Dendritic cell treated with granulocyte-macrophage colony-stimulating factor and Interleukin-4, amounts not matched to agents 40 ng/mL and 50 ng/mL, for 4 days (primary cell): ENCODE measurements around the gene GOLGA8K.
"Not testable (repeated sequence)": the region's sequence is repeated elsewhere in the genome, so short reads cannot be mapped to it uniquely, and the experiment has no call there.

ENCODE experiments used
- H3K27ac Mint-ChIP-seq: one replicate; pipeline ENCODE4 v1.8.0; 2022; ENCODE audit warnings: mild to moderate bottlenecking, mixed read lengths
- H3K27me3 Mint-ChIP-seq: one replicate; pipeline ENCODE4 v1.8.0; 2022; ENCODE audit warnings: mild to moderate bottlenecking, mixed read lengths
- H3K36me3 Mint-ChIP-seq: one replicate; pipeline ENCODE4 v1.8.0; 2022; ENCODE audit warnings: low read depth, mixed read lengths
- H3K4me1 Mint-ChIP-seq: one replicate; pipeline ENCODE4 v1.8.0; 2022; ENCODE audit warnings: low read depth, mixed read lengths
- H3K4me3 Mint-ChIP-seq: one replicate; pipeline ENCODE4 v1.8.0; 2022; ENCODE audit warnings: mild to moderate bottlenecking, moderate library complexity, mixed read lengths
- H3K9me3 Mint-ChIP-seq: one replicate; pipeline ENCODE4 v1.8.0; 2022; ENCODE audit warnings: mixed read lengths
- intact Hi-C: fragments of 100-400 bp; cut with micrococcal nuclease; formaldehyde crosslinking; loops from one replicate; pipeline ENCODE4 v1.15.0; 2022

The GOLGA8K gene

DNA sequence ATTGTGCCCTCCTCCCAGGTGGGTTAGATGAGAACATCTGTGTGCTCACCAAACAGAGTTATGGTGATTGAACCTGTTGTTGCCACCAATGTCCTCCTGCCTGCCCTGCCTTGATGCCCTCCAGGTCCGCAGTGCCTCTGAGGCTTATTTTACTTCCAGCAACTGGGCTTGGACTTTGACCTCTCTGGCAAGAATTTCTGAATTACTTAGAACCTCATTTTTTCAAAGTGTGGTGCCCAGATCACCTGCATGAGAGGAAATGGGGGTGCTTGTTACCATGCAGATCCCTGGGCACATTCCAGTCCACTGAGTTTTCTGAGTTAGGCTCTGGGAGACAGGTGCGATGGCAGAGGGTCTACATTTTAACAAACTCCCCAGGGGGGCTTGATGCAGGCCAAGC, 33.0 kb downstream of the GOLGA8K start:
- H3K27ac Mint-ChIP-seq, H3K36me3 Mint-ChIP-seq, intact Hi-C loops, H3K27me3 Mint-ChIP-seq, H3K9me3 Mint-ChIP-seq, H3K4me3 Mint-ChIP-seq, H3K4me1 Mint-ChIP-seq: not testable (repeated sequence)

DNA sequence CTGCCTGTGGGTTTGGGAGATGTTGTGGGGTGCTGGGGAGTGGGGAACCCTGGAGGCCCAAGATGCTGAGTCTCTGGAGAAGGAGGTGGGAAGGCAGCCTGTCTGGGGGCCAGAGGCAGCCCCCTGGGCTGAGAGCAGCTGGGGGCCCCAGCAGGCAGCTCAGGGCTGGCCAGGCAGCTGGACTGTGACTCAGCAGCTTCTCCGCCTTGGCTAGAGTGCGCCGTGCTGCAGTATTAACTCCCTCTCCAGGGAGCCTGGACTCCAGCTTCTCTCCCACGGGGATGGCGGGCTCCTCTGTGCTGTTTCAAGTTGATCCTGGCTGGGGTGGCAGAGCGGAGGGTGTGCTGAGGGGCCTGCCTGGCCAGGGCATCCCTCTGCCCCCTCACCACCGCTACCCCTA, 36.6 kb downstream of the GOLGA8K start:
- intact Hi-C loops, H3K4me1 Mint-ChIP-seq, H3K27ac Mint-ChIP-seq: not testable (repeated sequence)

DNA sequence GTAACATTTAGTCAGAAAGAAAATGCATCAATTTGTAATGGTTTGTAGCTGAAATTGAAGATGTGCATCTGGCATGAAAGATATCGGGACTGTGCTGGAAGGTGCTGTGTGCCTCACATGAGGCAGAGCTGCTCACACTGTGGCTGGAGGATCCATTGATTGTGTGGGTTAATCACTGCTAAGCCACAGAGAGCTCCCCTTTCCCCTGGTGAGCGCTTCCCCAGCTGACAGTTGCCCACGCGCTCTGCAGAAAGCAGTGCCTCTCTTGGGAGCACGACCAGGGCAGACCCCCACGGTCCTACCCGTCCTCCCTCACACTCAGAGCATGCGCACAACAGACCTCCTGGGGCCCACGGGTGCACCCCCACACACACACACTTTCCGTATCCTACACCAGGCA, 37.1 kb downstream of the GOLGA8K start:
- intact Hi-C loops, H3K36me3 Mint-ChIP-seq, H3K4me3 Mint-ChIP-seq, H3K4me1 Mint-ChIP-seq, H3K9me3 Mint-ChIP-seq, H3K27me3 Mint-ChIP-seq, H3K27ac Mint-ChIP-seq: not testable (repeated sequence)

More for the DNA sequence above, 36.6 kb downstream of the GOLGA8K start:
- H3K36me3 Mint-ChIP-seq, H3K27me3 Mint-ChIP-seq, H3K4me3 Mint-ChIP-seq, H3K9me3 Mint-ChIP-seq: not testable (repeated sequence)

DNA sequence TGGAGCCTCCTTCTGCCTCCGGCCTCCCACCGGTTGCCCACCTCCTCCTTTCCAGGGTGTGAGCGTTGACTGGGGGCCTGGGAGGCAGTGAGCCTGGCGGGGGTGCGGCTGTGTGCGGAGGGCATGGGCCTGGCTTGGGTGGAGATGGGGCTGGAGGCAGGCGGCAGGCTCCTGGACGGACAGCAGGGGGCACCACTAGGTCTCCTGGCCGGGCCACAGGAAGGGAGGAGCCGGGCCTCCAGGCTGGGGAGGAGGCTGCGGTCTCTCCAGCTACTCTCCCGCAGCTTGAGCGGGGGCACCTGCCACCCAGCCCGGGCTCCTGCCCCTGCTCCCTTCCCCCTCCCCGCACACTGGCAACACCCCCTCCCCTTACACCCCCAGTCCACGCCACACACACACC, 38.1 kb downstream of the GOLGA8K start:
- not testable (repeated sequence) for H3K36me3 Mint-ChIP-seq, H3K4me3 Mint-ChIP-seq, H3K4me1 Mint-ChIP-seq

DNA sequence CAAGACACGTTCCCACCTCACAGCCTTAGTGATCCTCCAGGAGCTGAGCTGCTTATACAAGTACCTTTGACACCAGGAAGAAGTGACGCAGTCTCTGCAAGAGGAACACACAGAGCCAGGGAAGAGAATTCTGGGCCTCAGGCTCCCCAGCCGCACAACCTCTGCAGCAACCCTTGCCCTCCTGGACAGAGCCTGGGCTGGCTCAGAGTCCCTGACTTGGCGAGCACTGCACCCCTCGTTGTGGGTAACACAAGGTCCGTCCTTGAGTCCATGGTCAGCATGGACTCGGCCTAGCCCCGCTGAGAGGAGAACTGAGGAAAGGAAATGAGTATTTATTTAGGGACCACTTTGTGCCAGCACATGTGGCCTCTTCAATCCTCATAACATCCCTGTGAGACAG, 39.6 kb downstream of the GOLGA8K start:
- H3K9me3 Mint-ChIP-seq: not testable (repeated sequence)

More for the DNA sequence above, 38.1 kb downstream of the GOLGA8K start:
- H3K27ac Mint-ChIP-seq, H3K27me3 Mint-ChIP-seq, intact Hi-C loops, H3K9me3 Mint-ChIP-seq: not testable (repeated sequence)

DNA sequence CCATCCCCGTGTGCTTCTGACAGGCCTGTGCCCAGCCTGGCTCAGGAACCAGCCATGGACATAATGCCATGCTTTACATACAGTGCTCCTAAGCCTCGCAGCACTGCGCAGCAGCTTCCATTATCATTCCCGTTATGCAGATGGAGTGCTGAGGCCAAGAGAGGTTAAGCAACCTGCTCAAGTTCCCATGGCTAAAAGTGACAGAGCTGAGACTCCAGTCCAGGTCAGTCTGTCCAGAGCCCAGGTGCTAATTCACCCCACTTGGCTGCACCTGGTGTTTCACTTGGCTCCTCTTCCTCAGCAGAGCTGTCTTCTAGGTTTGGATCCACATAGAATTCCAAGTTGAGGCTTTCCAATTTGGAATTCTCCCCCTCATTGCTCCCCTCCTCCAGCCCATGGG, 41.4 kb downstream of the GOLGA8K start:
- H3K4me3 Mint-ChIP-seq, H3K9me3 Mint-ChIP-seq, H3K27ac Mint-ChIP-seq, H3K4me1 Mint-ChIP-seq, H3K36me3 Mint-ChIP-seq, H3K27me3 Mint-ChIP-seq, intact Hi-C loops: not testable (repeated sequence)

More for the DNA sequence above, 39.6 kb downstream of the GOLGA8K start:
- H3K36me3 Mint-ChIP-seq, H3K4me1 Mint-ChIP-seq, intact Hi-C loops, H3K4me3 Mint-ChIP-seq, H3K27me3 Mint-ChIP-seq, H3K27ac Mint-ChIP-seq: not testable (repeated sequence)

DNA sequence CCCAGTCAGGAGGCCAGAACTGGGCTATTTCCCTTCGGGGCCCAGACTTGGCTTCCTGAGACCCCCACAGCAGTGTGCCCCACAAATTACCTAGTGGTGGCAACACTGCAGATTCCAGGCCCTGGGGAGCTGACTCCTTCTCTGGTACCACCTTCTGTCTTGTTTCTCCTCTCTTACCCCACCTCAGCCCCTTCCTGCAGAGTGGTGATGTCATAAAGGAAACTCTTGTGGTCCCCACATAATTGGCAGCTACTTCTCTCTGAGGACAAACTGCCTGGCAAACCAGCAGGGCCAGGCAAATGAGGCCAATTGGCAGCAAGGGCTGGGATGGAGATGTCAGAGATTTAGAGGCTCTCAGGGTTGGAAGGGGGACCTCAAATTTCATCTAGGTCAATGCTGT, 44.6 kb downstream of the GOLGA8K start:
- intact Hi-C loops, H3K4me3 Mint-ChIP-seq, H3K9me3 Mint-ChIP-seq, H3K27ac Mint-ChIP-seq, H3K27me3 Mint-ChIP-seq, H3K36me3 Mint-ChIP-seq, H3K4me1 Mint-ChIP-seq: not testable (repeated sequence)

DNA sequence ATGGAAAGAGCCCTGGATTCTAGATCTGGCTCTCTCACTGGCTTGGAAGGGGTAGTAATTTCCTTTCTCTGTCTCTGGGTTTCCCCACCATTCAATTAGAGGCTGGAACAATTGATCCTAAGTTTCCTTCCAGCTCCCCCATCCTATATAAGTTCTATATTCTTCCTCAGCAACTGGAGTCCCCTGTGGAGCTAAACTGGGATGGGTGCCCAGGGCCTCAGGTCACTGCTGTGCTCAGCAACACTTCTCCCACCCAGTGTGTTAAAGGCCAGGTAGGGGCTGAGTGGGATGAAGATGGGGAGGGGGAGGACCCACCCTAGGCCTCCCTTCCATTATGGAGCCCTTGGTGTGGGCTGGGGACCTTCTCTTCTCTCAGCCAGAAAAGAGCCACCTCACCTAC, 46.2 kb downstream of the GOLGA8K start:
- intact Hi-C loops, H3K27me3 Mint-ChIP-seq, H3K4me3 Mint-ChIP-seq, H3K4me1 Mint-ChIP-seq, H3K9me3 Mint-ChIP-seq, H3K36me3 Mint-ChIP-seq, H3K27ac Mint-ChIP-seq: not testable (repeated sequence)

DNA sequence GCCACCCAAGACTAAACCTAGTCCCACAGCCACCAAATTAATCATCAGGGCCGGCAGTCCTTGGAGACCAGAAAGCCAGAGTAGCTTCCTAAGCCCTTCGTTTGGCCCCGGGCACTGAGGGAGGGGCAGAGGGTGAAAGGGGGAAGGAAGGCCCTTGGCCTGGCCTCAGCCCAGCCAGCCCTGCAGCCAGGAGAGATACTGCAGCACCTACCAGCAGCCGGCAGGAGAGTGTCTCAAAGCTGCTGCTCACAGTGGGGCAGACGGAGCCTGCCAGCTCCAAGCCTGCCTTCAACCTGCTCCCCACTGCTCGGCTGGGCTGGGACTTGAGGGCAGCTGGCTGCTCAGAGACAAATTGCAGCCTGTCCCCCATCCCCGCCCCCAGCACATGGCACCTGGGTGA, 50.3 kb downstream of the GOLGA8K start:
- H3K36me3 Mint-ChIP-seq, H3K4me1 Mint-ChIP-seq, H3K27ac Mint-ChIP-seq, intact Hi-C loops, H3K27me3 Mint-ChIP-seq, H3K4me3 Mint-ChIP-seq, H3K9me3 Mint-ChIP-seq: not testable (repeated sequence)

DNA sequence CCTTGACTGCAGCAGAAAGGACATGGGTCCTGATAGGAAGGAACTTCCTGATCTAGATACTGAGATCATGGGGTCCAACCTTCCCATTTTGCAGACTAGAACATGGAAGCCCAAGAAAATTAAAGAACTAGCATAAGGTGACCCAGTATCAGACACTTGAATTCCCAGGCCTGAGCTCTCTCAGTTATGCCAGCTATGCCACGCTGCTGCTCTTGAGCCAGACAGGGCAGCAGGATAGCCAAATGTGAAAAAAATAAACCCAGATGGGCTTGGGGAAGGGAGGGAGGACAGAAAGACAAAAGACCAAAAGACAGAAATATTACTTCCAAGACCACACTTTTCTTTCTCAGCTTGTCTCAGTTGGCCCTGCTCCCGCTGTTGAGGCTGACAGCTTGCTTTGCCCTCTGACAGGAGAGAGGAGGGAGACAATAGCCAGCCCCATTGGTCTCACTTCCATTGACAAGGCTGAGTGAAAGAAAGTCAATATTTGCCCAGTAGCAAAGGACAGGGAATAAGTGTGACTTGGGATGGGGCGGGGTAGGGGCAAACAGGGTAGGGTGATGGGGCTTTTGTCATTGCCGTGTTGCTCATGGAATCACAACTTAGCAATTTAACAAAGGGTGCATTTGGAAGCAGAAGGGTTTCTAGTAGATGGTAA, 52.4 kb downstream of the GOLGA8K start:
- H3K4me3 Mint-ChIP-seq, H3K27me3 Mint-ChIP-seq, H3K4me1 Mint-ChIP-seq, H3K9me3 Mint-ChIP-seq, H3K27ac Mint-ChIP-seq, intact Hi-C loops, H3K36me3 Mint-ChIP-seq: not testable (repeated sequence)

DNA sequence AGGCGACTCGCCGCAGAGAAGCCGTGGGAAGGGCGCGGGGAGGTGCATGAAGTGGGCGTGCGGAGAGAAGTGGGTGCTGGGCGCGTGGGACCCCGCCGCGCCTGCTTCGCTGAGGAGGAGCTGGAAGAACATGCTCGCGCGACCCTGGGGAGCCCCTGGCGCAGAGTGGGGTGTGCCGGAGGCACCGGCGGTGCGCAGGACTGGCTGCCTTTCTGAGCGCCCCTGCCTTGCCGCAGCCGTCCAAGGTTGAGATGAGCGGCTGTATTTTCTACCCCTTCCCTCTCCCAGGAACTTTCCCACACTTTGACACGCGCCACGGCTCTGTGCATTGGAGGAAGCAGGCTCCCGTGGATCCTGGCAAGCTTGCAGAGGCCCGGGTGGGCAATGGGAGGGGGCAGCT, 56.1 kb downstream of the GOLGA8K start:
- H3K27me3 Mint-ChIP-seq, H3K9me3 Mint-ChIP-seq, H3K36me3 Mint-ChIP-seq, H3K27ac Mint-ChIP-seq, intact Hi-C loops, H3K4me1 Mint-ChIP-seq, H3K4me3 Mint-ChIP-seq: not testable (repeated sequence)

DNA sequence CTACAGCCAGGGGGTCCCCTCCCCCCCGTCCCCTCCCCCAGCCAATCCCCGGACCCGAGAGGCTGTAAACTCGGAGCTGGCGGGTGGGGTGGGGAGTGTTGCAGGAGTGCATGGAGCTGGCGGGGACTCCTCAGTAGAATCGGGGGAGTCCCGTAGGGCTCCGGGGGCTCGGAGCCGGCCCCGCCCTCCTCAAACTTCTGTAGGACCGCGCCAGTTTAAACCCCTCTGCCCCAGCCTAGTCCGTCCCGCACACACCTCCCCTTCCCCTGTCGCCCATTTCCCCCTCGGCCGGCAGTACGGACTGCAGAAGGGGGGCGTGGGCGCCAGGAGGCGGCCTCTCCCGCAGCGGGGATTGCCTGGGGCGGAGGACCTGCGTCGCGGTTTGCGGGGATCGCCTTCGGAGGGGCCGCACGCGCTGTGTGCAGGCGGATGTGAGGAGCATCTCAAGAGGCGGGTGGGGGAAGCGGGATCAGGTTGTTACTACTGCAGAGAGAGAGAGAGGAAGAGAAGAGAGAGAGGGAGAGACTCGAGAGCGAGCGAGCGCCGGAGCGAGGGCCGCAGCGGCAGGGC, 57.0 kb downstream of the GOLGA8K start:
- H3K36me3 Mint-ChIP-seq, H3K4me1 Mint-ChIP-seq, H3K27me3 Mint-ChIP-seq, H3K27ac Mint-ChIP-seq, H3K4me3 Mint-ChIP-seq, H3K9me3 Mint-ChIP-seq, intact Hi-C loops: not testable (repeated sequence)

DNA sequence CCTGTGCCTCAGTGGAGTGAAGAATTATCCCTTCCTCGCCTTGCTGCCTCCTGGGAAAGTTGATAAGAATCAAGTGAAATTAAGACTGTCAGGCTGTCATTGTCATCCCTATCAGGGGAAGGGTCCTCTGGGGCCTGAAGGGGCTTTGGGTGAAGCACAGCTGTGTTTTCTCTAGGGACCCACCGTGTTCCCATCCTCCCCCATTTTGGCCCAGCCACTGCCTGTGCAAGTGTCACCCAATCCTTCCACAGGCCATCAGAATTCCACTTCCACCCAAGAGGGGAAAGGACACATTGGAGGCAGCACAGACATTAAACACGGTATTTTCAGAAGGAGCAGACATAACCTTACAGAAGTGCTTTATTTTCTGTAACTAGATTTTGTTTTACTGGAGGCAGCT, 59.2 kb downstream of the GOLGA8K start:
- intact Hi-C loops: not testable (repeated sequence)

More for the DNA sequence above, 59.2 kb downstream of the GOLGA8K start:
- H3K9me3 Mint-ChIP-seq, H3K4me1 Mint-ChIP-seq, H3K36me3 Mint-ChIP-seq, H3K4me3 Mint-ChIP-seq, H3K27ac Mint-ChIP-seq, H3K27me3 Mint-ChIP-seq: not testable (repeated sequence)
